H1 (cell line): ENCODE data around the gene SMG1. TPM values are rescaled to one million over a fixed set of nuclear protein-coding genes. Genes with fewer than 3 reads are reported as not detected.
A peak's percentile ranks its signal among the peaks of the same experiment; 100 is the strongest.

Source experiments
- ATF3 ChIP-seq: IDR thresholded peaks from 2 replicates; pipeline ENCODE4 v1.6.1; 2011; ENCODE audit warnings: low read depth, mild to moderate bottlenecking, low read length; ENCODE audit not compliant: insufficient read depth
- BRCA1 ChIP-seq: IDR thresholded peaks from 2 replicates; pipeline ENCODE4 v1.6.1; 2012; ENCODE audit warnings: low read depth, low read length, improper control_type of control experiment
- CBX5 ChIP-seq: fragments of 300-800, 300-1000 bp; sonication (generic); IDR thresholded peaks from 2 replicates; pipeline ENCODE4 v1.7.1; 2016; ENCODE audit warnings: antibody characterized with exemption, low read length, low read depth
- CBX8 ChIP-seq: fragments of 300-800, 300-1000 bp; sonication (generic); IDR thresholded peaks from 2 replicates; pipeline ENCODE4 v1.7.1; 2016; ENCODE audit warnings: low read depth, low read length, borderline replicate concordance
- CTCF ChIP-seq, 3 experiments: IDR thresholded peaks; 1 replicate in 2 of 3; 2 replicates in 1 of 3; pipeline versions ENCODE4 v1.5.1 to v1.6.1; 2011; ENCODE audit warnings: low read length in 3 of 3, mild to moderate bottlenecking in 3 of 3, inconsistent platforms in 2 of 3, low read depth in 1 of 3, moderate library complexity in 1 of 3; ENCODE audit not compliant: insufficient read depth in 1 of 3; ENCODE audit errors: control extremely low read depth in 1 of 3
- E2F6 ChIP-seq: IDR thresholded peaks from 2 replicates; pipeline ENCODE4 v1.6.1; 2012; ENCODE audit warnings: inconsistent platforms
- EP300 ChIP-seq, 2 experiments: IDR thresholded peaks; 1 replicate in 1 of 2; 2 replicates in 1 of 2; pipeline ENCODE4 v1.6.1; 2011 to 2012; ENCODE audit warnings: low read depth in 2 of 2, low read length in 2 of 2, mild to moderate bottlenecking in 2 of 2, borderline replicate concordance in 1 of 2, inconsistent platforms in 1 of 2, moderate library complexity in 1 of 2
- HDAC6 ChIP-seq: IDR thresholded peaks from one replicate; pipeline ENCODE4 v1.7.1; 2012; ENCODE audit warnings: low read depth, mild to moderate bottlenecking, inconsistent platforms, low read length, moderate library complexity
- KDM1A ChIP-seq: fragments of 200-600, 300-600 bp; sonication (generic); IDR thresholded peaks from 2 replicates; pipeline ENCODE4 v1.7.1; 2016; ENCODE audit warnings: mild to moderate bottlenecking, low read length, borderline replicate concordance
- KDM4A ChIP-seq: IDR thresholded peaks from one replicate; pipeline ENCODE4 v1.7.1; 2012; ENCODE audit warnings: low read depth, mild to moderate bottlenecking, moderate library complexity, low read length, inconsistent platforms; ENCODE audit not compliant: severe bottlenecking
- KDM5A ChIP-seq: fragments of 200-600 bp; IDR thresholded peaks from 2 replicates; pipeline ENCODE4 v1.7.1; 2012; ENCODE audit warnings: mild to moderate bottlenecking, low read length, inconsistent platforms, mixed read lengths
- NANOG ChIP-seq: IDR thresholded peaks from 2 replicates; pipeline ENCODE4 v1.6.1; 2011; ENCODE audit warnings: low read length, low read depth, mild to moderate bottlenecking, inconsistent platforms; ENCODE audit not compliant: insufficient read depth, poor library complexity, severe bottlenecking
- POLR2A ChIP-seq, 2 experiments: IDR thresholded peaks; 1 replicate in 1 of 2; 2 replicates in 1 of 2; pipeline ENCODE4 v1.6.1; 2011; ENCODE audit warnings: low read depth in 2 of 2, low read length in 2 of 2, mild to moderate bottlenecking in 2 of 2; ENCODE audit errors: control extremely low read depth in 1 of 2
- RBBP5 ChIP-seq: IDR thresholded peaks from 2 replicates; pipeline ENCODE4 v1.7.1; 2012; ENCODE audit warnings: low read depth, mild to moderate bottlenecking, inconsistent platforms, low read length, moderate library complexity, borderline replicate concordance
- SAP30 ChIP-seq: fragments of 300-600 bp; sonication (generic); IDR thresholded peaks from 2 replicates; pipeline ENCODE4 v1.7.1; 2012; ENCODE audit warnings: low read length, moderate library complexity, mild to moderate bottlenecking, inconsistent platforms; ENCODE audit not compliant: insufficient read depth, insufficient replicate concordance
- TAF1 ChIP-seq: IDR thresholded peaks from 2 replicates; pipeline ENCODE4 v1.6.1; 2011; ENCODE audit warnings: mild to moderate bottlenecking, low read depth, low read length
- TAF7 ChIP-seq: optimal IDR thresholded peaks from 2 replicates; pipeline ENCODE3; 2011; ENCODE audit warnings: low read depth, mild to moderate bottlenecking, inconsistent platforms, low read length, moderate library complexity, borderline replicate concordance
- TBP ChIP-seq: IDR thresholded peaks from 2 replicates; pipeline ENCODE4 v1.6.1; 2011; ENCODE audit warnings: low read depth, low read length, improper control_type of control experiment
- ZNF274 ChIP-seq: IDR thresholded peaks from 2 replicates; pipeline ENCODE4 v1.7.0; 2012; ENCODE audit warnings: low read length, borderline replicate concordance; ENCODE audit errors: extremely low read depth
- polyA plus RNA-seq, 7 experiments: library from polyadenylated mRNA; depleted of rRNA in 3 of 7; stranded (reverse) in 5 of 7; unstranded in 2 of 7; fragments of >200 nt in 5 of 7; fragments of 200-250 nt in 2 of 7; gene quantifications; 1 replicate in 5 of 7; 2 replicates in 1 of 7; 4 replicates in 1 of 7; pipeline versions ENCODE4 v1.2.1 to v1.2.3, GENCODE V29; 2011 to 2013; ENCODE audit warnings: missing spikeins in 2 of 7, mixed read lengths in 2 of 7
- total RNA-seq: library from RNA; stranded (reverse); fragmentation: NEBNext Ultra II Directional; extraction: Animal tissue kit (Norgen Biotek cat#: 25700); gene quantifications from 2 replicates; pipeline ENCODE4 v1.2.1, GENCODE V29; 2021

SMG1 gene
- total and polyA plus RNA-seq, 2 of the 8 experiments (the other 6 are each of a cell fraction or from before 2014, with no cell fraction given), result 14.9 to 90.6 TPM

- TF ChIP-seq KDM4A (peak; percentile 41), TAF7 (peak; percentile 99), ZNF274 (no peak), HDAC6 (no peak), POLR2A (IDR thresholded peaks at IDR 0.05; ENCODE audit: control extremely low read depth in 1 of 2, low read depth in 2 of 2, low read length in 2 of 2) (peak; percentile 97), EP300 (IDR thresholded peaks at IDR 0.05; ENCODE audit: borderline replicate concordance in 1 of 2, low read depth in 2 of 2, low read length in 2 of 2) (no peak), TBP (peak; percentile 97), BRCA1 (peak; percentile 82), ATF3 (no peak), KDM5A (no peak), CTCF (IDR thresholded peaks at IDR 0.05; ENCODE audit: control extremely low read depth in 1 of 3, insufficient read depth in 1 of 3, low read depth in 1 of 3, low read length in 3 of 3) (no peak), E2F6 (no peak), TAF1 (peak; percentile 99), CBX5 (no peak), CBX8 (no peak), SAP30 (no peak), NANOG (no peak), RBBP5 (no peak), KDM1A (no peak)
- TF ChIP-seq, all 59 proteins: peak for 19
These were observed 136.1 kb downstream of the SMG1 start, which contains the start of gene RPS15A (continued) for GRCh38 chr16:18789850-18790706.
